Hepatocyte (in vitro differentiated cells): ENCODE measurements around the gene DTL.

ENCODE experiments used
- CTCF ChIP-seq: fragments of 200-600 bp; sonication (generic); IDR thresholded peaks from 2 replicates; pipeline ENCODE4 v1.5.1; 2016; ENCODE audit warnings: antibody characterized with exemption, mild to moderate bottlenecking; ENCODE audit not compliant: poor library complexity
- EZH2 ChIP-seq: fragments of 200-600 bp; sonication (generic); IDR thresholded peaks from 2 replicates; pipeline ENCODE4 v1.6.1; 2016; ENCODE audit warnings: antibody characterized with exemption, mild to moderate bottlenecking, borderline replicate concordance
- EZH2phosphoT487 ChIP-seq: fragments of 200-600 bp; sonication (generic); IDR thresholded peaks from one replicate; pipeline ENCODE4 v1.6.1; 2018; ENCODE audit warnings: antibody characterized with exemption, mild to moderate bottlenecking, low read depth, moderate library complexity; ENCODE audit not compliant: unreplicated experiment, severe bottlenecking

GRCh38 chr1:212098771-212099170 lies 63.2 kb downstream of the DTL start:
- TF ChIP-seq CTCF (no peak), EZH2phosphoT487 (no peak), EZH2 (no peak)
